ENCODE results near the gene MAP4K2.

MAP4K2 gene

DNA sequence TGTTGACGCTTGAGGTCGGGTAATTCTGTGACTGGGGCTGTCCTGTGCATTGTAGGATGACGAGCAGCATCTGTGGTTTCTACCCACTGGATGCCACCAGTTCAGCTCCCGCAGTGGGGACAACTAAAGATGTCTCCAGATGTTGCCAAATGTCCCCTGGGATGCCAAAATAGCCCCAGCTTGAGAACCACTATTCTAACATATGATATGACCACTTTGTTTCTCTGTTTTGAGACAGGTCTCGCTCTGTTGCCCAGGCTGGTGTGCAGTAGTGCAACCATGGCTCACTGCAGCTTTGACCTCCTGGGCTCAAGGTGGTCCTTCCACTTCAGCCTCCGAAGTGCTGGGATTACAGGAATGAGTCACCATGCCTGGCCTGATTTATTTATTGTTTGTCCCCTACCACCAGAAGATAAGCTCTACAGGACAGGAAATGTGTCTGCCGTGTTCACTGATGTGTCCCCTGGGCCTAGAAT is 11.7 kb upstream of the MAP4K2 start:
- no peak overlapping the region; the same call in 1 of the 2 replicates for H3K27ac ChIP-seq
- TF ChIP-seq, protein P1, sequence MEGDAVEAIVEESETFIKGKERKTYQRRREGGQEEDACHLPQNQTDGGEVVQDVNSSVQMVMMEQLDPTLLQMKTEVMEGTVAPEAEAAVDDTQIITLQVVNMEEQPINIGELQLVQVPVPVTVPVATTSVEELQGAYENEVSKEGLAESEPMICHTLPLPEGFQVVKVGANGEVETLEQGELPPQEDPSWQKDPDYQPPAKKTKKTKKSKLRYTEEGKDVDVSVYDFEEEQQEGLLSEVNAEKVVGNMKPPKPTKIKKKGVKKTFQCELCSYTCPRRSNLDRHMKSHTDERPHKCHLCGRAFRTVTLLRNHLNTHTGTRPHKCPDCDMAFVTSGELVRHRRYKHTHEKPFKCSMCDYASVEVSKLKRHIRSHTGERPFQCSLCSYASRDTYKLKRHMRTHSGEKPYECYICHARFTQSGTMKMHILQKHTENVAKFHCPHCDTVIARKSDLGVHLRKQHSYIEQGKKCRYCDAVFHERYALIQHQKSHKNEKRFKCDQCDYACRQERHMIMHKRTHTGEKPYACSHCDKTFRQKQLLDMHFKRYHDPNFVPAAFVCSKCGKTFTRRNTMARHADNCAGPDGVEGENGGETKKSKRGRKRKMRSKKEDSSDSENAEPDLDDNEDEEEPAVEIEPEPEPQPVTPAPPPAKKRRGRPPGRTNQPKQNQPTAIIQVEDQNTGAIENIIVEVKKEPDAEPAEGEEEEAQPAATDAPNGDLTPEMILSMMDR (conservative IDR thresholded peaks at IDR 0.05): no peak

DNA sequence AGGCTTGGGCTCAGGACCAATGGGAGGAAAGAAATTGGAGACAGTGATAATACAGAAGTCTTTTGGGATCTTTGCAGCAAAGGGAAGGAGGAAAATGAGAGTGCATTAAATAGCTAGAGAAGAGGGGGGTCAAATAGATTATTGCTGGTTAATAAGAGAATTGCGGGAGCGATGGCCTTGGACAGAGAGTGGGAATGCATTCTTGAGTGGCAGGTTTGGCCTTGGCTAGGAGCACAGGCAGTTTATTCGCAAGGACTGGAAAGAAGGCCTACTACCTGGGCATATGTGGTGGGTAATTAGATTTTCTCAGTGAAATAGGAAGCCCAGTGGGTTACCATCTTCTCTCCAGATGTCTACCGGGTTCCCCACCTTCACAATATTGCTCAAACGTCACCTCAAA is 10.8 kb upstream of the MAP4K2 start:
- TF ChIP-seq, protein P1 (conservative IDR thresholded peaks at IDR 0.05): no peak
- no peak overlapping the region for H3K27ac ChIP-seq

DNA sequence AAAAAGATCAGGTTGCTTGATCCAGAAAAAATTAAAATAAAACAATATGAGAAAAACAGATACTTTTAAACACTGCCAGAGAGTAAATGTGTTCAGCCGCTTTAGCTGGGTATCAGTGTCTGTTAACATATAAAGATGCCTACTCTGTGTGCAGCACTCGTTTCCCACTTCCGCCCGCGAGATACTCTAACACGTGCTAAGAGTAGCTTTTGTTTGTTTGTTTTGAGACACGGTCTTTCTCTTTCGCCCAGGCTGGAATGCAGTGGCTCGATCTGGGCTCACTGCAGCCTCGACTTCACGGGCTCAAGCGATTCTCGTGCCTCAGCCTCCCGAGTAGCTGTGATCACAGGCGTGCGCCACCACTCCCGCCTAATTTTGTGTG is 7.9 kb upstream of the MAP4K2 start:
- peak overlapping the region; percentile 94 for H3K27ac ChIP-seq
- TF ChIP-seq, protein P1 (conservative IDR thresholded peaks at IDR 0.05): no peak

DNA sequence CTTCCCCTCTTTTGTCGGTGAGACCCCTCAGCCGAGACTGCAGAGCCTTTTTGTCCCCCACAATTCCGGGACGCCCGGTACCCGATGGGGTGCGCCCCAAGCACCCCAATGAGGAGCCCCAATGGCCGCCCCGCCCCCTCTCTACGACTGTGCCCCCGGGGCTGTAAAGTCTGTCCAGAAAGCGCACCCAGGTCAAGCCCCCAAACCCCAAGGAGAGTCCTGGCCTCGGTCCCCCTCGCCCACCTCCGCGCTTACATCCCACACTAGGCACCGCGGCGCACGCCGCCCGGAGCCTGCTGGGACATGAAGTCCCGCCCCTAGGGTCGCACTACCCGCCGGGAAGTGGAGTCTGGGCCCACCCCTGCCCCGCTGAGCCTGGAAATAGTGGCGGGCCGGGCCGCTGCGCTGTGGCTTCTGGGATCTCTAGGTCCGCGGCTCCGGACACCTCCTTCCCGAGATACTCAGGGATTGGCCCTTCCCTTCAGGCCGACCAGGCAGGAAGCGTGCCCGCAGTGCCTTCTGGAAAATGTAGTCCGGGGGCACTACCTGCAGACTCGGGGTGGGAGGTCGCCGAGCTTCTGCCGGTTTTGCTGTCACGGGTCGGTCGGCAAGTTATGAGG is 7.4 kb upstream of the MAP4K2 start, which contains the start of gene MEN1:
Gene MEN1, minus strand, starts transcription at position 281 of the 620 bp plus-strand sequence. CDS start 442 bp downstream, outside the sequence.
- peak within 1 kb of the TSS; percentile 94 for H3K27ac ChIP-seq
- TF ChIP-seq, protein P1 (conservative IDR thresholded peaks at IDR 0.05): no peak

DNA sequence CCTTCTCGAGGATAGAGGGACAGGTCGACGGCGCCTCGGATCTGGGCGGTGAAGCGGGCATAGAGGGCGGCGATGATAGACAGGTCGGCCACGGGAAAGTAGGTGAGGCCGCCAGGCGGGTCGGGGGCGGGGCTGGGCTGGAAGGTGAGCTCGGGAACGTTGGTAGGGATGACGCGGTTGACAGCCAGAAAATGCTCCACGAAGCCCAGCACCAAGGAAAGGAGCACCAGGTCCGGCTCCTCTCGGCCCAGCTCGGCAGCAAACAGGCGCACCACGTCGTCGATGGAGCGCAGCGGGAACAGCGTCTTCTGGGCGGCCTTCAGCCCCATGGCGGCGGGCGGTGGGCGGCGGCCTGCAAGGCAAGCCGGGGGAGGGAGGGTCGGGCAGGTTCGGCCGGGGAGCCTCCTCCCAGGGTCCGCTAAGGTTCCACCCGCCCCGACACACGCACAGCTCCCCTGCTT is 6.8 kb upstream of the MAP4K2 start:
- TF ChIP-seq, protein P1 (conservative IDR thresholded peaks at IDR 0.05): no peak
- H3K27ac ChIP-seq: peak overlapping the region; percentile 94

DNA sequence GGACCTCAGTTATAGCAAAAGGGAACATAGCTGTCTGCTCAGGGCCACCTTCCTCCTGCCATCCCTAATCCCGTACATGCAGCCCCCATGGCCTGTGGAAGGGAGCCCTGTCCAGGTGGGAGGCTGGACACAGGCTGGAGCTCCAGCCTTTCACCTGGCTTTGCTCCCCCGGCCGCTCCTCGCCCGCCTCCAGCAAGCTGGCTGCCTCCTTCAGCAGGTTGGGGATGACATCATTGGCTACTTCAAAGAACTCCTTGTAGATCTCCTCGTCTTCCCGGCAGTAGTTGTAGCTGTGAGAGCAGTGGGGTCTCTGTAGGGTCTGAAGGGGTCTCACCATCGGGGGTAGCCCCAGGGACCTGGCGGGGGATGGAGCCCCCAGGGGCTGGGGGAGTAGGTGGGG is 2.5 kb upstream of the MAP4K2 start:
- TF ChIP-seq, protein P1 (conservative IDR thresholded peaks at IDR 0.05): no peak
- H3K27ac ChIP-seq: peak overlapping the region; percentile 94

DNA sequence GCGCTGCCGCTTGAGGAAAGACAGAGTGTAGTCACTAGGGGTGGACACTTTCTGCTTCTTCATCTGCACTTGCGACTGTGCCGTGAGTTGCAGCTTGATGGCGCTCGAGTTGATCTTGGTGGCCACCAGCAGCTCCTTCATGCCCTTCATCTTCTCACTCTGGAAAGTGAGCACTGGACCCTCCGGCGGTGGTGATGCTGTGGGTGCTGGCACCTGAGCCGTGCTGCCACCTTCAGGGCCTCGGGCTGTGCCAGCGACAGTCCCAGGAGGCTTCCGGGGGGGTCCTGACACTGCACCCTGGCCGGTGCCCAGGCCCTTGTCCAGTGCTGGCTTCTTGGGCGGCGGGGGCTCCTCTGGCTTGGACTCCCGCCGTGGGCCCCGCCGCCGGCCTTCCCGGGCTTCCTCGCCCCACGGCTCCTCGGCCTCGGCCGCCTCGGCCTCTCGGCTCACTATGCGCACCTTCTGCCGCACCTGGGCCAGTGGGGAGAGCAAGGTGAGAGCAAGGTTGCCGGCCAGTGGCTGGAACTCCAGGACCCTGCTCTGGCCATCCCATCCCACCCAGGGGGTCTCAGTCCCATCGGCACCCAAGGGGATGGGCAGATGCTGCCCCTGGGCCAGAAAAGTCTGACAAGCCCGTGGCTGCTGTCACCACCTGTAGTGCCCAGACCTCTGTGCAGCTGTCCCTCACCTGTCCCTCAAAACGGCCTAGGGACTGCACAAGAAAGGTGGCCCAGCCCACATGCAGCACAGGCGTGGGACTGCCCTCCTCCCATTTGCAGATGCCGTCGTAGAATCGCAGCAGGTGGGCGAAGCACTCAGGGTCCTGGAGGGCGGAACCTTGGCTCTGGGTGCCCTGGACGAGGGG is 1.6 kb upstream of the MAP4K2 start:
- TF ChIP-seq, protein P1 (conservative IDR thresholded peaks at IDR 0.05): peak; percentile 23
- H3K27ac ChIP-seq: peak overlapping the region; percentile 94
